K562 (cell line): ENCODE measurements around the gene C1QTNF6. TPM values are rescaled to one million over a fixed set of nuclear protein-coding genes. Genes with fewer than 3 reads are reported as not detected.

Source experiments
- ATAC-seq: fragments of 200-7000 bp; cut with Tn5 transposase; 3 replicates; pipeline ENCODE4 v1.9.1; 2020; ENCODE audit warnings: moderate library complexity
- BruUV-seq: library from RNA; stranded (reverse); fragments of 400-500 nt; replicated peaks from 2 replicates; lab custom pipeline; 2021; lab: Mats Ljungman, UMichigan
- CTCF ChIA-PET: fragments of 300-600 bp; formaldehyde crosslinking; extraction: SDS; loops from one replicate; lab custom pipeline; 2021; ENCODE audit warnings: low intra/inter-chr PET ratio; lab: Yijun Ruan, JAX
- POLR2A ChIA-PET: fragments of 300-600, 350-650 bp; sonication (Branson Sonifier 250); formaldehyde crosslinking; extraction: SDS; loops from one replicate; lab custom pipeline; 2021; ENCODE audit warnings: antibody characterized with exemption, inconsistent platforms; lab: Yijun Ruan, JAX
- DNase-seq, 4 experiments: peaks; one replicate each; pipeline versions ENCODE4 v3.0.0 to v3.0.0-alpha.2; 2011 to 2018; ENCODE audit warnings: low spot score in 3 of 4, mixed read lengths in 3 of 4; ENCODE audit errors: extremely low read depth in 1 of 4
- FAIRE-seq: peaks from 2 replicates; lab custom pipeline; 2011; peaks lifted over from hg19 to GRCh38; lab: Jason Lieb, UNC
- H2AFZ ChIP-seq: 2 replicates; pipeline ENCODE4 v1.6.0; 2011; ENCODE audit warnings: low read depth, low read length, control low read depth, inconsistent platforms
- H3K27ac ChIP-seq: fragments of 200-600 bp; 3 replicates; pipeline ENCODE4 v1.8.0; 2011; ENCODE audit warnings: low read depth, mild to moderate bottlenecking, control low read depth, inconsistent platforms, low read length, moderate library complexity, mixed read lengths; ENCODE audit errors: extremely low read depth
- H3K27me3 ChIP-seq, 2 experiments: fragments of 300-600 bp in 1 of 2; 2 replicates in 1 of 2; 3 replicates in 1 of 2; pipeline versions ENCODE4 v1.6.0 to v1.8.0; 2011; ENCODE audit warnings: inconsistent platforms in 2 of 2, low read length in 2 of 2, mild to moderate bottlenecking in 1 of 2, mixed read lengths in 1 of 2, moderate library complexity in 1 of 2; ENCODE audit not compliant: control insufficient read depth in 2 of 2, insufficient read depth in 2 of 2
- H3K36me3 ChIP-seq: fragments of 300-600 bp; 3 replicates; pipeline ENCODE4 v1.8.0; 2011; ENCODE audit warnings: mild to moderate bottlenecking, low read length, inconsistent platforms; ENCODE audit not compliant: control insufficient read depth, insufficient read depth
- H3K4me1 ChIP-seq, 2 experiments: fragments of 200-600 bp in 1 of 2; replicated peaks in 1 of 2; 2 replicates in 1 of 2; 3 replicates in 1 of 2; pipeline versions ENCODE4 v1.5.1 to v1.8.0; 2011; ENCODE audit warnings: inconsistent platforms in 2 of 2, low read length in 2 of 2, mild to moderate bottlenecking in 1 of 2, mixed read lengths in 1 of 2, moderate library complexity in 1 of 2; ENCODE audit not compliant: control insufficient read depth in 2 of 2, insufficient read depth in 2 of 2
- H3K4me2 ChIP-seq: 2 replicates; pipeline ENCODE4 v1.6.1; 2011; ENCODE audit warnings: low read length, control low read depth, inconsistent platforms, mixed read lengths; ENCODE audit not compliant: insufficient read depth
- H3K4me3 ChIP-seq: fragments of 200-600 bp; sonication (generic), shearing (Covaris generic); 2 replicates; pipeline ENCODE4 v1.5.1; 2016; ENCODE audit warnings: control low read depth, inconsistent platforms
- H3K79me2 ChIP-seq: fragments of 200-600 bp; 3 replicates; pipeline ENCODE4 v1.8.0; 2011; ENCODE audit warnings: low read length, inconsistent platforms; ENCODE audit not compliant: control insufficient read depth, insufficient read depth
- H3K9ac ChIP-seq, 2 experiments: 2 replicates each; pipeline versions ENCODE4 v1.6.0 to v1.6.1; 2011; ENCODE audit warnings: low read depth in 2 of 2, low read length in 2 of 2, control low read depth in 1 of 2, inconsistent platforms in 1 of 2, mild to moderate bottlenecking in 1 of 2, mixed read lengths in 1 of 2; ENCODE audit not compliant: insufficient read depth in 1 of 2
- H3K9me1 ChIP-seq: one replicate; pipeline ENCODE4 v1.6.0; 2011; ENCODE audit warnings: inconsistent platforms, mild to moderate bottlenecking, low read length, moderate library complexity; ENCODE audit not compliant: control insufficient read depth, insufficient read depth
- H3K9me3 ChIP-seq: replicated peaks from 2 replicates; pipeline ENCODE4 v1.5.1; 2011; ENCODE audit warnings: low read depth, low read length, inconsistent platforms; ENCODE audit not compliant: control insufficient read depth, insufficient read depth
- H4K20me1 ChIP-seq: replicated peaks from 2 replicates; pipeline ENCODE4 v1.6.1; 2011; ENCODE audit warnings: low read length, inconsistent platforms, mixed read lengths; ENCODE audit not compliant: control insufficient read depth, insufficient read depth
- C11orf30 ChIP-seq: fragments of 450-650 bp; IDR thresholded peaks from 2 replicates; pipeline ENCODE4 v1.6.1; 2016; ENCODE audit warnings: low read depth, mild to moderate bottlenecking
- MIER1 ChIP-seq: fragments of 450-650 bp; IDR thresholded peaks from 2 replicates; pipeline ENCODE4 v1.6.1; 2016; ENCODE audit warnings: antibody characterized with exemption, mild to moderate bottlenecking, low read depth
- SMAD1 ChIP-seq: fragments of 150-350 bp; IDR thresholded peaks from 2 replicates; pipeline ENCODE4 v1.6.1; 2014; ENCODE audit warnings: low read length, low read depth; ENCODE audit not compliant: partially characterized antibody
- TEAD2 ChIP-seq: fragments of 450-650 bp; IDR thresholded peaks from 2 replicates; pipeline ENCODE4 v1.6.1; 2016; ENCODE audit warnings: missing genetic modification characterization, control low read depth, missing compliant biosample characterization
- ZFX ChIP-seq: sonication (generic); formaldehyde crosslinking; IDR thresholded peaks from 2 replicates; pipeline ENCODE4 v1.8.0; 2022; ENCODE audit warnings: mild to moderate bottlenecking, missing genetic modification reagents, moderate library complexity
- ZNF121 ChIP-seq: sonication (generic); formaldehyde crosslinking; conservative IDR thresholded peaks from 2 replicates; pipeline ENCODE4 v1.8.0; 2022; ENCODE audit warnings: missing genetic modification reagents
- ZNF778 ChIP-seq: fragments of 450-650 bp; formaldehyde crosslinking; IDR thresholded peaks from 2 replicates; pipeline ENCODE4 v1.4.0; 2020; ENCODE audit warnings: mild to moderate bottlenecking, moderate library complexity
- WGBS: fragments of 100-300 bp; shearing (Covaris generic); methylation state at CpG from one replicate; pipeline ENCODE4 v1.1.6; 2016; ENCODE audit warnings: low coverage, mixed read lengths; ENCODE audit not compliant: insufficient coverage; ENCODE audit errors: missing lambda C conversion rate; 5-methylcytosine and 5-hydroxymethylcytosine counted together
- in situ Hi-C: fragments of 300-500 bp; cut with MboI; formaldehyde crosslinking; loops from 4 replicates; pipeline ENCODE4 v1.15.0; 2018; ENCODE audit warnings: inconsistent platforms, mixed read lengths
- intact Hi-C: fragments of 100-400 bp; cut with micrococcal nuclease; formaldehyde crosslinking; loops from 2 replicates; pipeline ENCODE4 v1.14.2; 2022
- polyA plus RNA-seq, 8 experiments: library from polyadenylated mRNA; depleted of rRNA in 4 of 8; stranded (reverse) in 5 of 8; unstranded in 3 of 8; fragments of >200 nt; fragmentation: Nextera tagmentation in 2 of 8; fragmentation: Illumina TruSeq in 1 of 8; extraction: Ambion mirVana in 2 of 8; extraction: Trizol in 1 of 8; gene quantifications; 2 replicates each; pipeline versions ENCODE4 v1.2.1 to v1.2.3, GENCODE V29; 2011 to 2014; ENCODE audit warnings: inconsistent platforms in 1 of 8, missing spikeins in 1 of 8
- total RNA-seq, 7 experiments: library from RNA; depleted of rRNA in 6 of 7; stranded (reverse); fragments of >200 nt in 6 of 7; fragmentation: Illumina TruSeq in 2 of 7; extraction: Trizol in 2 of 7; gene quantifications; 2 replicates each; pipeline versions ENCODE4 v1.2.1 to v1.2.3, GENCODE V29; 2011 to 2021; ENCODE audit warnings: low replicate concordance in 1 of 7
- TF ChIP-seq, protein P1 (sequence below): fragments of 250-450 bp; sonication (Bioruptor Pico); IDR thresholded peaks from 2 replicates; pipeline ENCODE4 v1.5.0; 2021; ENCODE audit warnings: mild to moderate bottlenecking, borderline replicate concordance
- TF ChIP-seq, protein P2 (sequence below): IDR thresholded peaks from 3 replicates; pipeline ENCODE4 v1.6.1; 2011; ENCODE audit warnings: borderline replicate concordance, mild to moderate bottlenecking; ENCODE audit not compliant: insufficient read length, insufficient read depth
- TF ChIP-seq, protein P3 (sequence below): fragments of 250-450 bp; sonication (Bioruptor Pico); IDR thresholded peaks from 2 replicates; pipeline ENCODE4 v1.5.0; 2021

Gene C1QTNF6
- total and polyA plus RNA-seq, 9 of the 15 experiments (the other 6 are each of a cell fraction or from before 2014, with no cell fraction given): 0.18 to 0.92 (median 0.55) TPM

GRCh38 chr22:37219533-37219932 lies 31.5 kb upstream of the C1QTNF6 start:
- Histone ChIP-seq H3K27me3 (no peaks in the 10 kb centered on the region; a peak in 1 of 5 replicates), H3K36me3 (peaks cover 4% of the 10 kb centered on the region; the same call in 1 of the 3 replicates), H3K4me2 (no peak overlapping the region), H3K79me2 (no peaks in the 10 kb centered on the region), H2AFZ (no peak overlapping the region), H3K9me1 (no peaks in the 10 kb centered on the region), H3K4me1 (no peaks in the 10 kb centered on the region; a peak in 2 of 5 replicates), H3K9ac (no peak overlapping the region), H3K9me3 (no peaks in the 10 kb centered on the region), H3K4me3 (no peak overlapping the region), H4K20me1 (no peaks in the 10 kb centered on the region), H3K27ac (no peak overlapping the region)
- ChIA-PET CTCF (no interaction called here), POLR2A (no interaction called here)
- no TSS peak for BruUV-seq
- DNase-seq (no peak), FAIRE-seq (no peak), ATAC-seq (no peak)
- in situ Hi-C loops (no loop called here), intact Hi-C loops (no loop called here)
- WGBS: 38% methylated on average over 5 of the region's 6 CpGs
- TF ChIP-seq TEAD2: no peak
- TF ChIP-seq, protein P1, sequence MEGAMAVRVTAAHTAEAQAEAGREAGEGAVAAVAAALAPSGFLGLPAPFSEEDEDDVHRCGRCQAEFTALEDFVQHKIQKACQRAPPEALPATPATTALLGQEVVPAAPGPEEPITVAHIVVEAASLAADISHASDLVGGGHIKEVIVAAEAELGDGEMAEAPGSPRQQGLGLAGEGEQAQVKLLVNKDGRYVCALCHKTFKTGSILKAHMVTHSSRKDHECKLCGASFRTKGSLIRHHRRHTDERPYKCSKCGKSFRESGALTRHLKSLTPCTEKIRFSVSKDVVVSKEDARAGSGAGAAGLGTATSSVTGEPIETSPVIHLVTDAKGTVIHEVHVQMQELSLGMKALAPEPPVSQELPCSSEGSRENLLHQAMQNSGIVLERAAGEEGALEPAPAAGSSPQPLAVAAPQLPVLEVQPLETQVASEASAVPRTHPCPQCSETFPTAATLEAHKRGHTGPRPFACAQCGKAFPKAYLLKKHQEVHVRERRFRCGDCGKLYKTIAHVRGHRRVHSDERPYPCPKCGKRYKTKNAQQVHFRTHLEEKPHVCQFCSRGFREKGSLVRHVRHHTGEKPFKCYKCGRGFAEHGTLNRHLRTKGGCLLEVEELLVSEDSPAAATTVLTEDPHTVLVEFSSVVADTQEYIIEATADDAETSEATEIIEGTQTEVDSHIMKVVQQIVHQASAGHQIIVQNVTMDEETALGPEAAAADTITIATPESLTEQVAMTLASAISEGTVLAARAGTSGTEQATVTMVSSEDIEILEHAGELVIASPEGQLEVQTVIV: no peak
- no peak for TF ChIP-seq ZFX (CRISPR knock-in tag)
- TF ChIP-seq, protein P2, sequence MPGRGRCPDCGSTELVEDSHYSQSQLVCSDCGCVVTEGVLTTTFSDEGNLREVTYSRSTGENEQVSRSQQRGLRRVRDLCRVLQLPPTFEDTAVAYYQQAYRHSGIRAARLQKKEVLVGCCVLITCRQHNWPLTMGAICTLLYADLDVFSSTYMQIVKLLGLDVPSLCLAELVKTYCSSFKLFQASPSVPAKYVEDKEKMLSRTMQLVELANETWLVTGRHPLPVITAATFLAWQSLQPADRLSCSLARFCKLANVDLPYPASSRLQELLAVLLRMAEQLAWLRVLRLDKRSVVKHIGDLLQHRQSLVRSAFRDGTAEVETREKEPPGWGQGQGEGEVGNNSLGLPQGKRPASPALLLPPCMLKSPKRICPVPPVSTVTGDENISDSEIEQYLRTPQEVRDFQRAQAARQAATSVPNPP: no peak
- TF ChIP-seq MIER1: no peak
- TF ChIP-seq ZNF121: no peak
- TF ChIP-seq ZNF778 (CRISPR knock-in tag): no peak
- TF ChIP-seq SMAD1: no peak
- TF ChIP-seq, protein P3, sequence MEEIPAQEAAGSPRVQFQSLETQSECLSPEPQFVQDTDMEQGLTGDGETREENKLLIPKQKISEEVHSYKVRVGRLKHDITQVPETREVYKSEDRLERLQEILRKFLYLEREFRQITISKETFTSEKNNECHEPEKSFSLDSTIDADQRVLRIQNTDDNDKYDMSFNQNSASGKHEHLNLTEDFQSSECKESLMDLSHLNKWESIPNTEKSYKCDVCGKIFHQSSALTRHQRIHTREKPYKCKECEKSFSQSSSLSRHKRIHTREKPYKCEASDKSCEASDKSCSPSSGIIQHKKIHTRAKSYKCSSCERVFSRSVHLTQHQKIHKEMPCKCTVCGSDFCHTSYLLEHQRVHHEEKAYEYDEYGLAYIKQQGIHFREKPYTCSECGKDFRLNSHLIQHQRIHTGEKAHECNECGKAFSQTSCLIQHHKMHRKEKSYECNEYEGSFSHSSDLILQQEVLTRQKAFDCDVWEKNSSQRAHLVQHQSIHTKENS (CRISPR knock-in tag): no peak
- no peak for TF ChIP-seq C11orf30
